Activated gamma-delta T cell treated with Interleukin-2 at 50 U/mL for 16 hours (primary cell): ENCODE data around the gene PPP3CA.
A peak's percentile ranks its signal among the peaks of the same experiment; 100 is the strongest.

Source experiments
- DNase-seq: peaks from one replicate; pipeline ENCODE4 v3.0.0-alpha.2; 2020

PPP3CA gene

GRCh38 chr4:101081695-101082369 is 265.5 kb downstream of the PPP3CA start:
- DNase-seq = no peak

GRCh38 chr4:101081166-101081565 is 266.2 kb downstream of the PPP3CA start:
- no peak for DNase-seq

- no peak for DNase-seq
Observed at GRCh38 chr4:101078950-101079349, 268.4 kb downstream of the PPP3CA start.

GRCh38 chr4:101076032-101076431 is 271.3 kb downstream of the PPP3CA start:
- DNase-seq = no peak

- no peak for DNase-seq
Observed at GRCh38 chr4:101075536-101075935, 271.8 kb downstream of the PPP3CA start.

GRCh38 chr4:101074326-101074725 is 273.0 kb downstream of the PPP3CA start:
- DNase-seq = no peak

- no peak for DNase-seq
Observed at GRCh38 chr4:101071241-101071640, 276.1 kb downstream of the PPP3CA start.

- DNase-seq = no peak
Observed at GRCh38 chr4:101068115-101068514, 279.2 kb downstream of the PPP3CA start.

- DNase-seq = no peak
Observed at GRCh38 chr4:101067383-101067782, 279.9 kb downstream of the PPP3CA start.

- no peak for DNase-seq
Observed at GRCh38 chr4:101066626-101067170, 280.6 kb downstream of the PPP3CA start.

GRCh38 chr4:101065935-101066485 is 281.3 kb downstream of the PPP3CA start:
- no peak for DNase-seq

- no peak for DNase-seq
Observed at GRCh38 chr4:101065346-101065745, 282.0 kb downstream of the PPP3CA start.

- DNase-seq = no peak
Observed at GRCh38 chr4:101064541-101065180, 282.7 kb downstream of the PPP3CA start.

- no peak for DNase-seq
Observed at GRCh38 chr4:101055392-101055791, 291.9 kb downstream of the PPP3CA start.

- no peak for DNase-seq
Observed at GRCh38 chr4:101050837-101051205, 296.5 kb downstream of the PPP3CA start.

GRCh38 chr4:101050088-101050836 is 297.1 kb downstream of the PPP3CA start:
- DNase-seq = no peak

- no peak for DNase-seq
Observed at GRCh38 chr4:101049549-101050001, 297.8 kb downstream of the PPP3CA start.

- no peak for DNase-seq
Observed at GRCh38 chr4:101044766-101045165, 302.6 kb downstream of the PPP3CA start.

GRCh38 chr4:101042847-101043246 is 304.5 kb downstream of the PPP3CA start:
- DNase-seq = no peak

GRCh38 chr4:101040776-101041175 is 306.6 kb downstream of the PPP3CA start:
- no peak for DNase-seq

GRCh38 chr4:101039367-101039766 is 308.0 kb downstream of the PPP3CA start:
- peak; percentile 53 for DNase-seq

- DNase-seq = peak; percentile 22
Observed at GRCh38 chr4:101037938-101038413, 309.4 kb downstream of the PPP3CA start.

- DNase-seq = no peak
Observed at GRCh38 chr4:101037249-101037648, 310.1 kb downstream of the PPP3CA start.
